ENCODE data around the gene HAGHL. TPM values are rescaled to one million over a fixed set of nuclear protein-coding genes. Genes with fewer than 3 reads are reported as not detected.

The HAGHL gene
- total RNA-seq, 1 experiment from 2014 or later, result 2.5 TPM

GRCh38 chr16:684961-685696 is 41.8 kb upstream of the HAGHL start:
- Histone ChIP-seq H3K36me3 (ENCODE audit: insufficient read depth, low read length, poor library complexity, severe bottlenecking) (peaks cover 27% of the 10 kb centered on the region), H3K9me3 (ENCODE audit: low read depth, low read length, poor library complexity, severe bottlenecking) (no peaks in the 10 kb centered on the region), H3K27ac (ENCODE audit: low read depth, low read length, poor library complexity, severe bottlenecking) (no peak overlapping the region), H3K4me1 (ENCODE audit: insufficient read depth, low read length, poor library complexity, severe bottlenecking) (peaks cover 32% of the 10 kb centered on the region), H3K4me3 (ENCODE audit: low read depth, low read length, poor library complexity, severe bottlenecking) (no peak overlapping the region), H3K27me3 (replicated peaks; ENCODE audit: insufficient read depth, low read depth, low read length, poor library complexity) (no peaks in the 10 kb centered on the region)
- TF ChIP-seq EZH2 (IDR thresholded peaks at IDR 0.05; ENCODE audit: borderline replicate concordance, low read depth, low read length, poor library complexity, severe bottlenecking), result no peak
- no peak for TF ChIP-seq CTCF (conservative IDR thresholded peaks at IDR 0.05; ENCODE audit: low read depth, low read length)
- no peak for DNase-seq (ENCODE audit: low spot score)
- no TSS peak for BruUV-seq (replicated peaks)
- intact Hi-C loops (cut with micrococcal nuclease; ENCODE audit: unreplicated experiment), result loop anchor here (5.0 kb wide), 1 partner anchor 293 kb away; no protein-coding TSS in a partner anchor
- ChIA-PET POLR2A (ENCODE audit: low non-redundant PET) (no interaction called here), CTCF (no interaction called here)

GRCh38 chr16:685967-686366 is 40.9 kb upstream of the HAGHL start:
- H3K27me3 ChIP-seq (replicated peaks; ENCODE audit: insufficient read depth, low read depth, low read length, poor library complexity), result no peaks in the 10 kb centered on the region
- TF ChIP-seq EZH2 (IDR thresholded peaks at IDR 0.05; ENCODE audit: borderline replicate concordance, low read depth, low read length, poor library complexity, severe bottlenecking), result no peak
- TF ChIP-seq CTCF (conservative IDR thresholded peaks at IDR 0.05; ENCODE audit: low read depth, low read length), result peak; percentile 64
- no peaks in the 10 kb centered on the region for H3K9me3 ChIP-seq (ENCODE audit: low read depth, low read length, poor library complexity, severe bottlenecking)
- ChIA-PET CTCF (no interaction called here), POLR2A (ENCODE audit: low non-redundant PET) (no interaction called here)
- intact Hi-C loops (cut with micrococcal nuclease; ENCODE audit: unreplicated experiment), result loop anchor here (5.0 kb wide), 1 partner anchor 294 kb away; no protein-coding TSS in a partner anchor
- no peak for DNase-seq (ENCODE audit: low spot score)
- H3K4me1 ChIP-seq (ENCODE audit: insufficient read depth, low read length, poor library complexity, severe bottlenecking), result peaks cover 31% of the 10 kb centered on the region
- peaks cover 27% of the 10 kb centered on the region for H3K36me3 ChIP-seq (ENCODE audit: insufficient read depth, low read length, poor library complexity, severe bottlenecking)
- H3K27ac ChIP-seq (ENCODE audit: low read depth, low read length, poor library complexity, severe bottlenecking), result no peak overlapping the region
- no TSS peak for BruUV-seq (replicated peaks)
- no peak overlapping the region for H3K4me3 ChIP-seq (ENCODE audit: low read depth, low read length, poor library complexity, severe bottlenecking)

GRCh38 chr16:686459-687260 is 40.2 kb upstream of the HAGHL start:
- Histone ChIP-seq H3K9me3 (ENCODE audit: low read depth, low read length, poor library complexity, severe bottlenecking) (no peaks in the 10 kb centered on the region), H3K36me3 (ENCODE audit: insufficient read depth, low read length, poor library complexity, severe bottlenecking) (peaks cover 21% of the 10 kb centered on the region), H3K27ac (ENCODE audit: low read depth, low read length, poor library complexity, severe bottlenecking) (no peak overlapping the region), H3K4me1 (ENCODE audit: insufficient read depth, low read length, poor library complexity, severe bottlenecking) (peaks cover 24% of the 10 kb centered on the region), H3K4me3 (ENCODE audit: low read depth, low read length, poor library complexity, severe bottlenecking) (no peak overlapping the region), H3K27me3 (replicated peaks; ENCODE audit: insufficient read depth, low read depth, low read length, poor library complexity) (no peaks in the 10 kb centered on the region)
- ChIA-PET POLR2A (ENCODE audit: low non-redundant PET) (no interaction called here), CTCF (interaction anchor here (0.6 kb wide), 1 partner anchor 35 kb away, joined by 3 read pairs; no protein-coding TSS in a partner anchor)
- no peak for TF ChIP-seq CTCF (conservative IDR thresholded peaks at IDR 0.05; ENCODE audit: low read depth, low read length)
- no peak for TF ChIP-seq EZH2 (IDR thresholded peaks at IDR 0.05; ENCODE audit: borderline replicate concordance, low read depth, low read length, poor library complexity, severe bottlenecking)
- DNase-seq (ENCODE audit: low spot score), result no peak
- intact Hi-C loops (cut with micrococcal nuclease; ENCODE audit: unreplicated experiment), result loop anchor here (5.0 kb wide), 1 partner anchor 294 kb away; no protein-coding TSS in a partner anchor
- no TSS peak for BruUV-seq (replicated peaks)

Data from A673 (cell line).